Mucosa of descending colon (tissue), 3 donors: Measurements from ENCODE around the gene SEC14L2. TPM values are rescaled to one million over a fixed set of nuclear protein-coding genes. Genes with fewer than 3 reads are reported as not detected.
"Not testable (repeated sequence)": the region's sequence is repeated elsewhere in the genome, so short reads cannot be mapped to it uniquely, and the experiment has no call there.

Experiments used
- ATAC-seq: fragments of 200-7000 bp; cut with Tn5 transposase; one replicate; pipeline ENCODE4 v1.9.1; 2020; ENCODE audit warnings: mild to moderate bottlenecking, moderate library complexity
- DNase-seq, 3 donors: peaks; one replicate each; pipeline ENCODE4 v3.0.0-alpha.2; 2020
- H3K36me3 ChIP-seq: fragments of 200-600 bp; one replicate; pipeline ENCODE4 v1.8.0; 2021; ENCODE audit warnings: low read depth, mild to moderate bottlenecking
- H3K4me1 ChIP-seq: fragments of 200-600 bp; one replicate; pipeline ENCODE4 v1.8.0; 2021; ENCODE audit warnings: low read depth, mild to moderate bottlenecking
- H3K4me3 ChIP-seq: fragments of 200-600 bp; one replicate; pipeline ENCODE4 v1.8.0; 2021; ENCODE audit warnings: mild to moderate bottlenecking
- H3K9me3 ChIP-seq: fragments of 200-600 bp; one replicate; pipeline ENCODE4 v1.8.0; 2021; ENCODE audit warnings: mild to moderate bottlenecking
- intact Hi-C, 2 donors: fragments of 100-400 bp; cut with DNase I in 1 of 2; cut with micrococcal nuclease in 1 of 2; formaldehyde crosslinking; loops; one replicate each; pipeline versions ENCODE4 v1.11.0 to v1.11.1; 2022; cut with DNase I, micrococcal nuclease
- total RNA-seq, 3 donors: library from RNA; stranded (reverse); fragmentation: NEBNext Ultra II Directional in 2 of 3; extraction: Animal tissue kit (Norgen Biotek cat#: 25700) in 2 of 3; gene quantifications; one replicate each; pipeline versions ENCODE4 v1.2.1 to v1.2.4, GENCODE V29; 2021 to 2023
- TF ChIP-seq, protein P1 (sequence below): fragments of 200-600 bp; IDR thresholded peaks from one replicate; pipeline ENCODE4 v1.8.0; 2022; ENCODE audit warnings: antibody characterized with exemption, mild to moderate bottlenecking
- donor health status: DM: no; HTN: no; CAD: no; lungs with moderate emphysema.
- donor health status: DM: no; HTN: no; CAD: no.
- donor health status: DM: no; HTN: yes; CAD: no.

The SEC14L2 gene
- total RNA-seq, 3 donors from 2014 or later = 0.67 to 4.0 (median 2.5) TPM

DNA sequence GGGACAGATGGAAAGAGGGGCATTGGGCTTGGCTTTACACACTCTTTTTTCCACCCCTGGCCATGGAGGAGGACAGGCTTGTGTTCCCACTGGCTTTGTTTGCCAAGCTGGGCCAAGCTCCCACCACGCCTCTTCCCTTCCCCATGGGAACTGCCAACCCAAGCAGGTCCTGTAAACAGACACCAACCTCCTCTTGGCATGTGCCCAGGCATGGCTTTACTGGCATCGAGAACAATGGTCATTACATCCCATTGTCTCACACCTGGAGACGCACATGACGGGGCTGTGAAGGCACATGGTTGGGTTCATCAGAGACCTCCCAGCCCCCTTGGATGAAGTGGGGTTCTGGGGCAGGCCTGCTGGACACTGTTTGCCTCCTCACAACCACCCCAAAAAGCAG is 63.3 kb downstream of the SEC14L2 start:
- peak; percentile 54 for ATAC-seq

DNA sequence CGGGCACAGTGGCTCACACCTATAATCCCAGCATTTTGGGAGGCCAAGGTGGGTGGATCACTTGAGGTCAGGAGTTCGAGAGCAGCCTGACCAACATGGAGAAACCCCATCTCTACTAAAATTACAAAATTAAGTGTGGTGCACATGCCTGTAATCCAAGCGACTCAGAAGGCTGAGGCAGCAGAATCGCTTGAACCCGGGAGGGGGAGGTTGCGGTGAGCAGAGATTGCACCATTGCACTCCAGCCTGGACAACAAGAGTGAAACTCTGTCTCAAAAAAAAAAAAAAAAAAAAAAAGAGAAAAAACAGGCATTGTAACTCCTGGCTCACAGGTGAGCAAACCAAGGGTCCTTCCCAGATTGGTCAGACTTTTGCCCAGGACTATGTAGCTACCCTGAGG is 63.7 kb downstream of the SEC14L2 start:
- H3K4me3 ChIP-seq, H3K36me3 ChIP-seq, intact Hi-C loops, DNase-seq, ATAC-seq, H3K9me3 ChIP-seq, H3K4me1 ChIP-seq: not testable (repeated sequence)

More for the DNA sequence above, 63.3 kb downstream of the SEC14L2 start:
- Histone ChIP-seq H3K4me1 (no peaks in the 10 kb centered on the region), H3K4me3 (no peak overlapping the region), H3K9me3 (no peaks in the 10 kb centered on the region), H3K36me3 (no peaks in the 10 kb centered on the region)
- TF ChIP-seq, protein P1, sequence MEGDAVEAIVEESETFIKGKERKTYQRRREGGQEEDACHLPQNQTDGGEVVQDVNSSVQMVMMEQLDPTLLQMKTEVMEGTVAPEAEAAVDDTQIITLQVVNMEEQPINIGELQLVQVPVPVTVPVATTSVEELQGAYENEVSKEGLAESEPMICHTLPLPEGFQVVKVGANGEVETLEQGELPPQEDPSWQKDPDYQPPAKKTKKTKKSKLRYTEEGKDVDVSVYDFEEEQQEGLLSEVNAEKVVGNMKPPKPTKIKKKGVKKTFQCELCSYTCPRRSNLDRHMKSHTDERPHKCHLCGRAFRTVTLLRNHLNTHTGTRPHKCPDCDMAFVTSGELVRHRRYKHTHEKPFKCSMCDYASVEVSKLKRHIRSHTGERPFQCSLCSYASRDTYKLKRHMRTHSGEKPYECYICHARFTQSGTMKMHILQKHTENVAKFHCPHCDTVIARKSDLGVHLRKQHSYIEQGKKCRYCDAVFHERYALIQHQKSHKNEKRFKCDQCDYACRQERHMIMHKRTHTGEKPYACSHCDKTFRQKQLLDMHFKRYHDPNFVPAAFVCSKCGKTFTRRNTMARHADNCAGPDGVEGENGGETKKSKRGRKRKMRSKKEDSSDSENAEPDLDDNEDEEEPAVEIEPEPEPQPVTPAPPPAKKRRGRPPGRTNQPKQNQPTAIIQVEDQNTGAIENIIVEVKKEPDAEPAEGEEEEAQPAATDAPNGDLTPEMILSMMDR = no peak
- intact Hi-C loops = no loop called here
- DNase-seq = peak in 2 of 3 donors; percentile 42 to 53

DNA sequence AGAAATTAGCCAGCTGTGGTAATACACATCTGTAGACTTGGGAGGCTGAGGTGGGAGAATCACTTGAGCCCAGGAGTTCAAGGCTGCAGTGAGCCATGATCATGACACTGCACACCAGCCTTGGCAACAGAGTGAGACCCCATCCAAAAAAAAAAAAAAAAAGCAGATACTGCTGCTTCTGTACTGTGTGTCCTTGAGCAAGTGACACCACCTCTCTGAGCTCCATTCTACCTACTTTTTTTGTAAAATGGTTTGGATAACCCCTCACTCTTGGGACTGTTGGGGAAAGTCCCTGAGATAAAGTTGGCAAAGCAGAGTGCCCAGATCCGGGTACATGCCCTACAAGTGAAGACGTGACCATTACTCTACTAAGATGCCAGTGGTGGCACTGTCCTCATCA is 72.3 kb downstream of the SEC14L2 start:
- no peak overlapping the region for H3K4me3 ChIP-seq
- TF ChIP-seq, protein P1 = no peak
- DNase-seq = no peak
- no peaks in the 10 kb centered on the region for H3K4me1 ChIP-seq
- H3K36me3 ChIP-seq = no peaks in the 10 kb centered on the region
- intact Hi-C loops = no loop called here
- H3K9me3 ChIP-seq = no peaks in the 10 kb centered on the region
- no peak for ATAC-seq

DNA sequence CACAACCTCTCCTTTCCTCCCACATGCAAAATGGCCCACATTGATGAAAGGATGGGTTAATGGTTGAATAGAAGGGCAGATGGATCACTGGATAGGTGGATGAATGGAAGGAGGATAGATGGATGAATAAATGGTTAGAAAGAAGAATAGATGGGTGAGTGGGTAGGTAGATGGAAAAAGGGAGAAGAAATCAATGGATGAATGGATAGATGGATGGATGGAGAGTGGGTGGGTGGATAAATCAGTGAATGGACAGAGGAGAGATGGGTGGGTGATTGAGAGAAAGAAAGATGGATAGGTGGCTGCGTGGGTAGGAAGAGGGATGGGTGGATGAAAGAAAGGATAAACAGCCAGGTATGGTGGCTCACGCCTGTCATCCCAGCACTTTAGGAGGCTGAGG is 73.8 kb downstream of the SEC14L2 start:
- Histone ChIP-seq H3K36me3 (no peaks in the 10 kb centered on the region), H3K4me3 (no peak overlapping the region), H3K9me3 (no peaks in the 10 kb centered on the region), H3K4me1 (no peaks in the 10 kb centered on the region)
- TF ChIP-seq, protein P1 = no peak
- ATAC-seq = no peak
- no peak for DNase-seq
- intact Hi-C loops = no loop called here

DNA sequence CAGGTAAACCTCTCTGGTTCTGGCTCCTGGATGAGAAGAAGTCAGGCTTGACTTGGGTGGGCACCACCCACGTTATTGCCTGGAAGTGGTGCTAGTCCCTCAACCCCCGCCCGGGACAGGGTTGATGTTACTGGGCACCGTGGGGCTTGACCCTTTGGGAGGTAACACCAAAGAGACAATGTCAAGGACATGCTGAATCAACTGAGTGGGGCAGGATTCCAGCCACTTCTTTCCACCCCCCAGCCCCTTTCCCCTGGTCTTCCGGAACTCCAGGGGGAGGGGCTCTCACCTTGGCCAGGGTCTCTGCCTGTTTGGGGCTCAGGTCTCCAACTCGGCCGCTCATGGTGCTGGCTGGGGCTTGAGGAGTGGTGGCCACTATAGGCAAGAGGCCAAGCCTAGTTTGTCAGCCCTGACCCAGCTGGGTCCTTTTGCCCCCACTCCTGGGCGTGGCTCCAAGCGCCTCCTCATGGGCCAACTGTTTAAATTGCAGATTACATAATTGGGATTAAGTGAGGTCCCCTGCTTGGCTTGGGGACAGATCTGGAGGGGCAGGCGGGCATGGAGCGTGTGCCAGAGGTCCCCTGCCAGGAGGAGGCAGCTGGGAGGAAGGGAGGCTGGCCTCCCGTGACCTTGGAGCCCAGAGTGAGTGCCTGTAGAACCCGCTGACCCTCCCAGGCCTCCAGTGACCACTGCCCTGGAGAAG is 74.9 kb downstream of the SEC14L2 start, which contains the start of gene SEC14L3:
Gene SEC14L3, minus strand, starts transcription at position 402 of the 703 bp plus-strand sequence. Its CDS starts 59 bp downstream, at position 343.
- H3K4me3 ChIP-seq = no peak within 1 kb of the TSS
- H3K4me1 ChIP-seq = no peaks in the 10 kb centered on the region
- H3K9me3 ChIP-seq = no peaks in the 10 kb centered on the region
- TF ChIP-seq, protein P1 = no peak
- intact Hi-C loops = no loop called here
- no peak for ATAC-seq
- no peaks in the 10 kb centered on the region for H3K36me3 ChIP-seq
- no peak for DNase-seq

DNA sequence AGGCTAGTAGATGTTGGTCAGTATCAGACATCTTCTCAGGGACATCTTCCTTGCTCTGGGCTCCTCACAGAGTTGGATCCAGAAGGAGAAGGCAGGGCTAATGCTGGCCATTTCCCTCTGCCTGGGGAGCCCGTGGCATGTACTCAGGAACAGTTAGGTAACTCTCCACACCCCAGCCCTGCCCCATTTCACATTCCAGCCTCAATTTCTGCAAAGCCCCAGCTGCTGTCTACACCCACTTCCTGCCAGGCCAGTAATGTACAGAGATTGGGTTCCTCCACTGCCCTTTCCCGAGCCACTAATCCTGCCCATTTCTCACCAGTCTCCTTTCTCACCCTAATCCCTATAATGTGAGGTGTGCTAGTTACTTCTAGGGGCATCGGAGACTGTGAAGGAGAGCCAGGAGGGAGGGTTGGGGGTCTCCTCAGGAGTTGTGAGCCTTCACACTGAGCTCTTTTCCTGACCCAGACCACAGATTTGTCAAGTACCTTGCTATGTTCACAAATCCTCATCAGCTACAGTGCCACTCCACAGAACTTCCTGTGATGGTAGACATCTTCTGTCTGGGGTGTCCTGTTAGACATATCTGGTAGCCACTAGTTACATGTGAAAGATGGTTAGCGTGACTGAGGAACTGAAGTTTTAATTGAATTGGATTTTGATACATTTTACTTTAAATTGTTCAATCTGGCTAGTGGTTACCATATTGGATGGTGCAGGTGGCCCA is 76.3 kb downstream of the SEC14L2 start:
- H3K36me3 ChIP-seq = no peaks in the 10 kb centered on the region
- ATAC-seq (no peak), DNase-seq (no peak)
- H3K4me1 ChIP-seq = no peaks in the 10 kb centered on the region
- no peaks in the 10 kb centered on the region for H3K9me3 ChIP-seq
- intact Hi-C loops = no loop called here
- TF ChIP-seq, protein P1 = no peak
- H3K4me3 ChIP-seq = no peak overlapping the region
